Retinal pigment epithelial cell (primary cell): ENCODE measurements around the gene NATD1.

Source experiments
- DNase-seq: peaks from one replicate; pipeline ENCODE4 v3.0.0-alpha.2; 2010; ENCODE audit warnings: low read depth
- H3K4me3 ChIP-seq: 2 replicates; pipeline ENCODE4 v1.5.1; 2011; ENCODE audit warnings: mild to moderate bottlenecking, low read length, control low read depth, moderate library complexity
- TF ChIP-seq, protein P1 (sequence below): conservative IDR thresholded peaks from 2 replicates; pipeline ENCODE4 v1.5.1; 2011; ENCODE audit warnings: low read depth, low read length, control low read depth, inconsistent platforms

The NATD1 gene

DNA sequence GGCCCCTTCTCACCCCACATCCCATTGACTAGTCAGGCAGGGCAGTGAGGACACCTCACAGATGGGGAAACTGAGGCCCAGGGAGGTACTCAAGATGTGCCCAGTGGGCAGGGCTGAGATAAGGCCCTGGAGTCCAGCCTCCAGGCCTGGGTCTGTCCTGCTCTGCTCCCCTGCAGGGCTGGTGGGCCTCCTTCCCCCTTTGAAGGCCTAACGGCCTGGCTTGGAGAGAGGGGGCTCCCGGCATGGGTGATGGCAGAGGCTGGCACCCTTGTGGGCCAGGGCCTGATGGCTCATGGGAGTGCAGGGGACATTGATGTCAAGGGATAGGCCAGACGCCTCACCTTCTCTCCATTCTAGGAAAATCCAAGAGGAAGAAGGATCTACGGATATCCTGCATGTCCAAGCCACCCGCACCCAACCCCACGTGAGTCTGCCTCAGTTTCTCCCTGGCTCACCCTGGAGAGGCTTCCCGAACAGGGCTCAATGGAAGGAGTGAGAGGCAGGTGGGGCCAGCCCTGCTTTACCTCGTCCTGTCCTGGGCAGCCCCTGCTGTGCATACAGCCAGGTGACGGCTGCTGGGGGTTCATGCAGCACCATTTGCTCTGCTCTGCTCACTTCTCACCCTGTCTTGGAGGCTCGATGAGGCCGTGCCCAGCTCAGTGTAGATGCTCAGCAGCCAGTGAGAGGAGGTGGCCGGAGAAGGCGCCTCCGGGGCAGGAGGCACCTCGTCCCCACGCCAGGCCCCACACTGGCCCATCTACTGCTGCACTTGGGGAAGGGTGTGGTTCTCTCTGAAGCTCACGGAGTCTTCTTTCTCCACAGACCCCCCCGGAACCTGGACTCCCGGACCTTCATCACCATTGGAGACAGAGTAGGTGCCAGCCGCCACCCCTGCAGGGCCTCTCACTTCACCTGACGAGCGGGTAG lies 45.1 kb upstream of the NATD1 start:
- no peak overlapping the region for H3K4me3 ChIP-seq
- TF ChIP-seq, protein P1, sequence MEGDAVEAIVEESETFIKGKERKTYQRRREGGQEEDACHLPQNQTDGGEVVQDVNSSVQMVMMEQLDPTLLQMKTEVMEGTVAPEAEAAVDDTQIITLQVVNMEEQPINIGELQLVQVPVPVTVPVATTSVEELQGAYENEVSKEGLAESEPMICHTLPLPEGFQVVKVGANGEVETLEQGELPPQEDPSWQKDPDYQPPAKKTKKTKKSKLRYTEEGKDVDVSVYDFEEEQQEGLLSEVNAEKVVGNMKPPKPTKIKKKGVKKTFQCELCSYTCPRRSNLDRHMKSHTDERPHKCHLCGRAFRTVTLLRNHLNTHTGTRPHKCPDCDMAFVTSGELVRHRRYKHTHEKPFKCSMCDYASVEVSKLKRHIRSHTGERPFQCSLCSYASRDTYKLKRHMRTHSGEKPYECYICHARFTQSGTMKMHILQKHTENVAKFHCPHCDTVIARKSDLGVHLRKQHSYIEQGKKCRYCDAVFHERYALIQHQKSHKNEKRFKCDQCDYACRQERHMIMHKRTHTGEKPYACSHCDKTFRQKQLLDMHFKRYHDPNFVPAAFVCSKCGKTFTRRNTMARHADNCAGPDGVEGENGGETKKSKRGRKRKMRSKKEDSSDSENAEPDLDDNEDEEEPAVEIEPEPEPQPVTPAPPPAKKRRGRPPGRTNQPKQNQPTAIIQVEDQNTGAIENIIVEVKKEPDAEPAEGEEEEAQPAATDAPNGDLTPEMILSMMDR: no peak
- no peak for DNase-seq

DNA sequence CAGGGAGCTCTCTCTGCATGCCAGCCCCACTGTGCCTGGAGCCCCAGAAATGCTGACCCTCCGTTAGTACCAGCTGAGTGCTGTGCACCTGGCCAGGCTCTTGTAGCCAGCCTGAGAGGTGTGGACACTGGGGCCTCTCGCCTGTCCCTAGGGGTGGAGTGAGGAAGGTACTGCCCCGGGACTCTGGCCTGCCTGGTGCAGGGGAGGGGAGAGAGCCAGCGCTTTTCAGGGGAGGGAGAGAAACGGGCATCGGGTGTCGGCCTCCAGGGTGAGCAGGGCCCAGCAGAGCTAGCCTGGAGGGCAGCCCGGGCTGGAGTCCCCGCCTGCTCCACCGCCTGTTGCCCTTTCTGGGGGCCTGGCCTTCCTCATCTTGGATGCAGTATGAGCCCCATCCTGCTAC lies 44.4 kb upstream of the NATD1 start:
- H3K4me3 ChIP-seq: no peak overlapping the region
- TF ChIP-seq, protein P1: no peak
- no peak for DNase-seq

DNA sequence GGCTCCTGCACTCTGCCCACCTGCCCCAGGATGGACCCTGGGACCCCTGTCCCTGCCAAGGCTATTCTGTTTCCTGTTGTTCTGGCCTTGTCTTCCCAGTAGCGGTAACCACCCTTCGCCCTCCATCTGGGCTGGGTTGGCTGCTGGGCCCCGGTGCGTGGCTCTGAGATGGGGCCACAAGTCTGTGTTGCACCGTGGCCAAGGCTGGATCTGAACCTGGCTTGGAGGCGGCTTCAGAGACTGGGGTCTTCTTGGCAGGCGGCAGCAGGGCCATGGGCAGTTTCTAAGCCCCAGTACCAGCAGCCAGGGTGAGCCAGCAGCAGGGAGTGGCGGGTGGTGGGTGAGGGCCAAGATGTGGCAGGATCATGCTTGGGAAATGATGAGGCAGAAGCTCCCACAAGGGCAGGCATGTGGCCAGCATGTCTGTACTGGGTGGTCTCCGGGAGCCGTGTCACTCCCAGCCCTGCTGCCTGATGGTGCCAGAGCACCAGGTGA lies 43.9 kb upstream of the NATD1 start:
- TF ChIP-seq, protein P1: no peak
- no peak for DNase-seq
- no peak overlapping the region for H3K4me3 ChIP-seq

DNA sequence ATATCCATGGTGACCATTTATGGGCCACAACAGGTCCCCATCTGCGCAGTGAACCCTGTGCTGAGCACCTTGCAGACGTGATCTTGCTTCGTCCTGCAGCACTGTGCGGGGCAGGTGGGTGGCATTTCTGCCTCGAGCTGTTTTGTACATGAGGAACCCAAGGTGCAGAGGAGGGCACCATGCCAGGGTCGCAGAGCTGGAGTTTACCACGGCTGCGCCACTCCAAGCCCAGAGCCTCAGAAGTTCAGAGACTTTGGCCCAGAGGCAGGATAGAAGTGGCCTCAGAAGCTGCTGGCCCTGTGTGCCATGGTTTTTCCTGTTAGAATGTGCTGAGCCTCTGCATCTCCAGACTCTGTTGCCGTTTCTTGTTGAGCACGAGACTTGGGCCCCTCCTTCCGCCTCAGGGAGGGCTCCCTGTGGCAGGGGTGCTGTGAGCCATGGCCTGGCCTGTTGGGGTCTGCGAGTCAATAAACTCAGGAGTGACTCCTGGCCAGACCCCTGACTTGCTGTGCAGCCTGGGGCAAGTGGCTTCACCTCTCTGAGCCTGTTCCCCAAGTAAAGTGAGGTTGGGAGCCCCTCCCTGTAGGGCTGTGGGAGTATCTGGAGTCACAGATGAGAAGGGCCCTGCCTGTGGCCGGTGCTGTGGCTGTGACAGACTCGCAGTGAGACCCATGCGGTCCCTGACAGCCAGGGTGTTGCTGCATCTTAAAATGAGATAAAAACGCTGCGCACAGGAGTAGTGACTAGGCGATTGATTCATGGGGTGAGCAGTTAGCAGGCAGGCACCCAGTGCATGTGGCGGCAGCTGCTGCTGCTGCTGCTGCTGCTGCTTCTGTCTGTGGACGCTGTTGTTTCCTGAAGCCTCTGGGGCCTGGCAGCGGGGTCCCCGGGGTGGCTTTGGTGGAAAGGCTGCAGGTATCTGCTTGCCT lies 43.2 kb upstream of the NATD1 start:
- no peak overlapping the region for H3K4me3 ChIP-seq
- TF ChIP-seq, protein P1: no peak
- no peak for DNase-seq

DNA sequence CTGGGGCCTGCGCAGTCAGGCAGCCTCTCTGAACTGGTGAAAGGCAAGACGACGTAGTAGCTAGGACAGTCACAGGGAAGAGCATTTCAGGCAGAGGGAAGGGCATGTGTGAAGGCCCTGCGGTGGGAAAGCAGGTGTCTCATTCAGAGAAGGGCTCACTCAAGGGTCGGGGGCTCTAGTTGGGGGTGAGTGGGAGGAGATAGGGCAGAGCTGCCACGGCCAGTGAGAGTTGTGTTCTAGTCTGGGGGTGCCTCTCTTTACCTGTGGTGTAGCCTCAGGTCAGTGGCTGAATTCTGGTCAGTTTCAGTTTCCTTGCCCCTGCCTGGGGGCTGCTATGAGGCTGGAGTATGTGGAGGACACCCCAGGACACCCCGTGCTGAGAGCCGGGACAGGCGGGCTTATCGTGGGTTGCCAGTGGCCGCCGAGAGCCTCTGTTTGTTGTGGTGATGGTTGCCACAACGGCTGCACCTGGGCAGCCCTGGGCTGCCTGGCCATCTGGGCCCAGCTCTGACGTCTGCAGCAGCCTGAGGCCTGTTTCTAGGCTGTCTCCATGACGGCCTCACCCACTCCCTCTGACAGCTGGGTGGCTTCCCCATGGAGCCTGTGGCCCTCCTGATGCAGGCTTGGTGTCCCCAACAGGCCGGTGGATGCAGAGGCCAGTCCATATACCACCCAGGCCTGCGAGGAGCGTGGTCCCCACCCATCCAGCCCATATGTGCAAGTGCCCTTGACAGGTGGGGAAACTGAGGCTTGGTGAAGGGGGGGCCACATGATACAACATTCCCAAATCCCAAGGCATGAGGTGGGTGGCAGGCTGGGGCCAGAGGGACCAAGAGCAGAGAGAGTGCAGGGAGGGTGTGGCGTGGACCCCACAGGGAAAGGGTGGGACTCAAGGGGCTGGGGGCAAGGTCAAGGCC lies 42.1 kb upstream of the NATD1 start:
- TF ChIP-seq, protein P1: no peak
- no peak overlapping the region for H3K4me3 ChIP-seq

DNA sequence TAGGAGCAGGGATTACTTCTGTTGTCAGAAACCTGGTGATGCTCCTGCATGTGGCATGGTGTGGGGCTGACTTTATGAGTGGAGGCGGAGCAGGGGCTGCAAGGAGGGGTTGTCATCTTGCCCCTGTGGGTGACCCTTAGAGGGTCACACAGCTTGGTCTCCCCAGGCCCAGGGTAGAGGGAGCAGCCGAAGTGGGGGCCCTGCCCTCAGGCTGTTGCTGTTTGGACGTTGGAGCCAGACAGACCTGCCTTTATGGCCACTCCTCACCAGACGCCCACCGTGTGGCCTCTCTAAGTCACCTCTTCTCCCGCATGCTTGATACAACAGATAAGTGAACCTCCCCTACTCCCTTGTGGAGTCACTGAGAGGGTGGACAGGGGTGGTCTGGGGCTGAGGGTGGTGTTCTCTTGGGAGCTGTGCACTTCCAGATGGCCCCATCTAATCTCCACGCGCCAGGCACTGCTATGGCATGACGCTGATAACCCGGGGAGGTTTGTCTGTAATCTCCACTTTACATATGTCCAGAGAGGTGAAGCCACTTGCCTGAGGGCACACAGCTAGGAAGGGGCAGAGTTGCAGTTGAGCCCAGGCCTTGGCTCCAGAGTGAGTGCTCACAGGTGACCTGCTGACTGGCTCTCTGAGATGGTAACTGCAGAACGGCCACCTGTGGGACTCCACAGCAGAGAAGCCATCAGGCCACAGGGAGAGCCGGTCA lies 41.3 kb upstream of the NATD1 start:
- TF ChIP-seq, protein P1: no peak
- no peak overlapping the region for H3K4me3 ChIP-seq
- DNase-seq: no peak

More for the DNA sequence above, 42.1 kb upstream of the NATD1 start:
- no peak for DNase-seq
